K562 (cell line): ENCODE results near the gene GP1BB. TPM values are rescaled to one million over a fixed set of nuclear protein-coding genes. Genes with fewer than 3 reads are reported as not detected.

ENCODE experiments used
- ATF1 ChIP-seq, 2 experiments: fragments of 450-650 bp in 1 of 2; IDR thresholded peaks; 2 replicates each; pipeline ENCODE4 v1.6.1; 2016; ENCODE audit warnings: missing compliant biosample characterization in 1 of 2, missing genetic modification characterization in 1 of 2
- ATF7 ChIP-seq: fragments of 450-650 bp; IDR thresholded peaks from 2 replicates; pipeline ENCODE4 v1.7.1; 2014; ENCODE audit warnings: mild to moderate bottlenecking, moderate library complexity
- BHLHE40 ChIP-seq: IDR thresholded peaks from 2 replicates; pipeline ENCODE4 v1.6.1; 2011; ENCODE audit warnings: low read length, improper control_type of control experiment
- CBX5 ChIP-seq: IDR thresholded peaks from 2 replicates; pipeline ENCODE4 v1.6.1; 2014; ENCODE audit warnings: low read depth, borderline replicate concordance
- CBX8 ChIP-seq: fragments of 200-600 bp; sonication (generic); IDR thresholded peaks from 2 replicates; pipeline ENCODE4 v1.6.1; 2012; ENCODE audit warnings: borderline replicate concordance, mixed run types, low read depth, mild to moderate bottlenecking, moderate library complexity, mixed read lengths, low read length, control low read depth, inconsistent platforms; ENCODE audit not compliant: poor library complexity, severe bottlenecking; ENCODE audit errors: extremely low read depth
- CREM ChIP-seq: IDR thresholded peaks from 2 replicates; pipeline ENCODE4 v1.6.1; 2014; ENCODE audit warnings: antibody characterized with exemption, low read depth
- ELF2 ChIP-seq: fragments of 250-450 bp; sonication (Bioruptor Pico); IDR thresholded peaks from 2 replicates; pipeline ENCODE4 v1.5.0; 2021; ENCODE audit warnings: mild to moderate bottlenecking
- HDAC2 ChIP-seq: fragments of 450-650 bp; IDR thresholded peaks from 2 replicates; pipeline ENCODE4 v1.6.1; 2016; ENCODE audit warnings: mild to moderate bottlenecking
- IFI16 ChIP-seq: fragments of 250-450 bp; sonication (Bioruptor Pico); IDR thresholded peaks from 2 replicates; pipeline ENCODE4 v2.1.2; 2022; ENCODE audit warnings: mild to moderate bottlenecking, inconsistent platforms
- JUN ChIP-seq, 2 experiments: sonication (generic) in 1 of 2; formaldehyde crosslinking in 1 of 2; IDR thresholded peaks; 2 replicates each; pipeline versions ENCODE4 v1.6.1 to v1.8.0; 2012 to 2022; ENCODE audit warnings: borderline replicate concordance in 2 of 2, mild to moderate bottlenecking in 2 of 2, improper control_type of control experiment in 1 of 2, low read depth in 1 of 2, low read length in 1 of 2, missing genetic modification reagents in 1 of 2
- KDM4B ChIP-seq, 2 experiments: fragments of 450-650 bp in 1 of 2; sonication (generic) in 1 of 2; IDR thresholded peaks; 2 replicates each; pipeline ENCODE4 v1.6.1; 2016 to 2017; ENCODE audit warnings: borderline replicate concordance in 2 of 2, antibody characterized with exemption in 1 of 2, low read depth in 1 of 2, mild to moderate bottlenecking in 1 of 2
- MTA3 ChIP-seq: fragments of 450-650 bp; formaldehyde crosslinking; IDR thresholded peaks from 2 replicates; pipeline ENCODE4 v1.6.1; 2017; ENCODE audit warnings: mild to moderate bottlenecking, borderline replicate concordance
- SMARCA4 ChIP-seq: fragments of 450-650 bp; IDR thresholded peaks from 2 replicates; pipeline ENCODE4 v1.6.1; 2016
- TCF7L2 ChIP-seq: fragments of 150-350 bp; IDR thresholded peaks from 2 replicates; pipeline ENCODE4 v1.6.1; 2016; ENCODE audit warnings: low read depth, mild to moderate bottlenecking, low read length, moderate library complexity
- ZFPM2 ChIP-seq: fragments of 250-450 bp; sonication (Bioruptor Pico); IDR thresholded peaks from 2 replicates; pipeline ENCODE4 v1.5.1; 2022; ENCODE audit warnings: mild to moderate bottlenecking
- ZNF124 ChIP-seq: sonication (generic); formaldehyde crosslinking; IDR thresholded peaks from 2 replicates; pipeline ENCODE4 v1.8.1; 2022; ENCODE audit warnings: missing genetic modification reagents
- ZNF24 ChIP-seq: fragments of 450-650 bp; IDR thresholded peaks from 2 replicates; pipeline ENCODE4 v1.6.1; 2016
- ZNF707 ChIP-seq: fragments of 250-450 bp; sonication (Bioruptor Pico); conservative IDR thresholded peaks from 2 replicates; pipeline ENCODE4 v1.8.0; 2022; ENCODE audit warnings: inconsistent platforms, mild to moderate bottlenecking, moderate library complexity
- ZNF785 ChIP-seq: fragments of 250-450 bp; sonication (Bioruptor Pico); IDR thresholded peaks from 2 replicates; pipeline ENCODE4 v1.4.0; 2020; ENCODE audit warnings: mild to moderate bottlenecking
- polyA plus RNA-seq, 8 experiments: library from polyadenylated mRNA; depleted of rRNA in 4 of 8; stranded (reverse) in 5 of 8; unstranded in 3 of 8; fragments of >200 nt; fragmentation: Nextera tagmentation in 2 of 8; fragmentation: Illumina TruSeq in 1 of 8; extraction: Ambion mirVana in 2 of 8; extraction: Trizol in 1 of 8; gene quantifications; 2 replicates each; pipeline versions ENCODE4 v1.2.1 to v1.2.3, GENCODE V29; 2011 to 2014; ENCODE audit warnings: inconsistent platforms in 1 of 8, missing spikeins in 1 of 8
- total RNA-seq, 7 experiments: library from RNA; depleted of rRNA in 6 of 7; stranded (reverse); fragments of >200 nt in 6 of 7; fragmentation: Illumina TruSeq in 2 of 7; extraction: Trizol in 2 of 7; gene quantifications; 2 replicates each; pipeline versions ENCODE4 v1.2.1 to v1.2.3, GENCODE V29; 2011 to 2021; ENCODE audit warnings: low replicate concordance in 1 of 7
- TF ChIP-seq, protein P1 (sequence below): sonication (generic); formaldehyde crosslinking; IDR thresholded peaks from 2 replicates; pipeline ENCODE4 v1.8.1; 2023; ENCODE audit warnings: mild to moderate bottlenecking, missing genetic modification reagents
- TF ChIP-seq, protein P2 (sequence below): fragments of 450-650 bp; IDR thresholded peaks from 2 replicates; pipeline ENCODE4 v1.6.1; 2016; ENCODE audit warnings: mild to moderate bottlenecking
- TF ChIP-seq, protein P3 (sequence below): sonication (generic); IDR thresholded peaks from 2 replicates; pipeline ENCODE4 v1.6.1; 2016

The GP1BB gene
- total and polyA plus RNA-seq, 9 of the 15 experiments (the other 6 are each of a cell fraction or from before 2014, with no cell fraction given) = 0.69 to 162 (median 2.8) TPM

- TF ChIP-seq ZNF24 (0 out of 2 replicates have a peak, but pooled peaks have one; percentile 41), CREM (peak; percentile 79), ZNF707 (CRISPR knock-in tag) (no peak), ATF7 (peak; percentile 72; the same call in 1 of the 2 replicates), ZFPM2 (CRISPR knock-in tag) (0 out of 2 replicates have a peak, but pooled peaks have one; percentile 29), CBX5 (peak; percentile 86; the same call in 1 of the 2 replicates), ZNF785 (CRISPR knock-in tag) (no peak), ZNF124 (no peak), HDAC2 (peak; percentile 75), CBX8 (no peak), TCF7L2 (no peak), ELF2 (CRISPR knock-in tag) (no peak), ATF1 (CRISPR knock-in tag; IDR thresholded peaks at IDR 0.05) (peak; percentile 43), ATF1 (tag; IDR thresholded peaks at IDR 0.05) (peak; percentile 67), IFI16 (CRISPR knock-in tag) (0 out of 2 replicates have a peak, but pooled peaks have one; percentile 25), SMARCA4 (0 out of 2 replicates have a peak, but pooled peaks have one; percentile 25), JUN (IDR thresholded peaks at IDR 0.05; ENCODE audit: borderline replicate concordance, low read depth, low read length) (0 out of 2 replicates have a peak, but pooled peaks have one; percentile 39), JUN (CRISPR knock-in tag; IDR thresholded peaks at IDR 0.05; ENCODE audit: borderline replicate concordance) (no peak), BHLHE40 (peak; percentile 82; the same call in 1 of the 2 replicates), KDM4B (IDR thresholded peaks at IDR 0.05; ENCODE audit: borderline replicate concordance in 2 of 2, low read depth in 1 of 2) (peak in 1 of 2 experiments; percentile 50; a peak in 1 of 4 replicates), MTA3 (peak; percentile 92)
- TF ChIP-seq, protein P1, sequence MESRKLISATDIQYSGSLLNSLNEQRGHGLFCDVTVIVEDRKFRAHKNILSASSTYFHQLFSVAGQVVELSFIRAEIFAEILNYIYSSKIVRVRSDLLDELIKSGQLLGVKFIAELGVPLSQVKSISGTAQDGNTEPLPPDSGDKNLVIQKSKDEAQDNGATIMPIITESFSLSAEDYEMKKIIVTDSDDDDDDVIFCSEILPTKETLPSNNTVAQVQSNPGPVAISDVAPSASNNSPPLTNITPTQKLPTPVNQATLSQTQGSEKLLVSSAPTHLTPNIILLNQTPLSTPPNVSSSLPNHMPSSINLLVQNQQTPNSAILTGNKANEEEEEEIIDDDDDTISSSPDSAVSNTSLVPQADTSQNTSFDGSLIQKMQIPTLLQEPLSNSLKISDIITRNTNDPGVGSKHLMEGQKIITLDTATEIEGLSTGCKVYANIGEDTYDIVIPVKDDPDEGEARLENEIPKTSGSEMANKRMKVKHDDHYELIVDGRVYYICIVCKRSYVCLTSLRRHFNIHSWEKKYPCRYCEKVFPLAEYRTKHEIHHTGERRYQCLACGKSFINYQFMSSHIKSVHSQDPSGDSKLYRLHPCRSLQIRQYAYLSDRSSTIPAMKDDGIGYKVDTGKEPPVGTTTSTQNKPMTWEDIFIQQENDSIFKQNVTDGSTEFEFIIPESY = no peak
- TF ChIP-seq, protein P2, sequence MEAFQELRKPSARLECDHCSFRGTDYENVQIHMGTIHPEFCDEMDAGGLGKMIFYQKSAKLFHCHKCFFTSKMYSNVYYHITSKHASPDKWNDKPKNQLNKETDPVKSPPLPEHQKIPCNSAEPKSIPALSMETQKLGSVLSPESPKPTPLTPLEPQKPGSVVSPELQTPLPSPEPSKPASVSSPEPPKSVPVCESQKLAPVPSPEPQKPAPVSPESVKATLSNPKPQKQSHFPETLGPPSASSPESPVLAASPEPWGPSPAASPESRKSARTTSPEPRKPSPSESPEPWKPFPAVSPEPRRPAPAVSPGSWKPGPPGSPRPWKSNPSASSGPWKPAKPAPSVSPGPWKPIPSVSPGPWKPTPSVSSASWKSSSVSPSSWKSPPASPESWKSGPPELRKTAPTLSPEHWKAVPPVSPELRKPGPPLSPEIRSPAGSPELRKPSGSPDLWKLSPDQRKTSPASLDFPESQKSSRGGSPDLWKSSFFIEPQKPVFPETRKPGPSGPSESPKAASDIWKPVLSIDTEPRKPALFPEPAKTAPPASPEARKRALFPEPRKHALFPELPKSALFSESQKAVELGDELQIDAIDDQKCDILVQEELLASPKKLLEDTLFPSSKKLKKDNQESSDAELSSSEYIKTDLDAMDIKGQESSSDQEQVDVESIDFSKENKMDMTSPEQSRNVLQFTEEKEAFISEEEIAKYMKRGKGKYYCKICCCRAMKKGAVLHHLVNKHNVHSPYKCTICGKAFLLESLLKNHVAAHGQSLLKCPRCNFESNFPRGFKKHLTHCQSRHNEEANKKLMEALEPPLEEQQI = no peak
- TF ChIP-seq, protein P3, sequence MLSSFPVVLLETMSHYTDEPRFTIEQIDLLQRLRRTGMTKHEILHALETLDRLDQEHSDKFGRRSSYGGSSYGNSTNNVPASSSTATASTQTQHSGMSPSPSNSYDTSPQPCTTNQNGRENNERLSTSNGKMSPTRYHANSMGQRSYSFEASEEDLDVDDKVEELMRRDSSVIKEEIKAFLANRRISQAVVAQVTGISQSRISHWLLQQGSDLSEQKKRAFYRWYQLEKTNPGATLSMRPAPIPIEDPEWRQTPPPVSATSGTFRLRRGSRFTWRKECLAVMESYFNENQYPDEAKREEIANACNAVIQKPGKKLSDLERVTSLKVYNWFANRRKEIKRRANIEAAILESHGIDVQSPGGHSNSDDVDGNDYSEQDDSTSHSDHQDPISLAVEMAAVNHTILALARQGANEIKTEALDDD = no peak
These were observed 33.2 kb downstream of the GP1BB start (continued) for GRCh38 chr22:19756288-19757128.
